HG03196 (cell line): ENCODE results near the gene TESMIN.

ENCODE experiments used
- ATAC-seq: cut with Tn5 transposase; IDR thresholded peaks from one replicate; pipeline ENCODE4 v1.9.1; 2021; ENCODE audit not compliant: unreplicated experiment

TESMIN gene

DNA sequence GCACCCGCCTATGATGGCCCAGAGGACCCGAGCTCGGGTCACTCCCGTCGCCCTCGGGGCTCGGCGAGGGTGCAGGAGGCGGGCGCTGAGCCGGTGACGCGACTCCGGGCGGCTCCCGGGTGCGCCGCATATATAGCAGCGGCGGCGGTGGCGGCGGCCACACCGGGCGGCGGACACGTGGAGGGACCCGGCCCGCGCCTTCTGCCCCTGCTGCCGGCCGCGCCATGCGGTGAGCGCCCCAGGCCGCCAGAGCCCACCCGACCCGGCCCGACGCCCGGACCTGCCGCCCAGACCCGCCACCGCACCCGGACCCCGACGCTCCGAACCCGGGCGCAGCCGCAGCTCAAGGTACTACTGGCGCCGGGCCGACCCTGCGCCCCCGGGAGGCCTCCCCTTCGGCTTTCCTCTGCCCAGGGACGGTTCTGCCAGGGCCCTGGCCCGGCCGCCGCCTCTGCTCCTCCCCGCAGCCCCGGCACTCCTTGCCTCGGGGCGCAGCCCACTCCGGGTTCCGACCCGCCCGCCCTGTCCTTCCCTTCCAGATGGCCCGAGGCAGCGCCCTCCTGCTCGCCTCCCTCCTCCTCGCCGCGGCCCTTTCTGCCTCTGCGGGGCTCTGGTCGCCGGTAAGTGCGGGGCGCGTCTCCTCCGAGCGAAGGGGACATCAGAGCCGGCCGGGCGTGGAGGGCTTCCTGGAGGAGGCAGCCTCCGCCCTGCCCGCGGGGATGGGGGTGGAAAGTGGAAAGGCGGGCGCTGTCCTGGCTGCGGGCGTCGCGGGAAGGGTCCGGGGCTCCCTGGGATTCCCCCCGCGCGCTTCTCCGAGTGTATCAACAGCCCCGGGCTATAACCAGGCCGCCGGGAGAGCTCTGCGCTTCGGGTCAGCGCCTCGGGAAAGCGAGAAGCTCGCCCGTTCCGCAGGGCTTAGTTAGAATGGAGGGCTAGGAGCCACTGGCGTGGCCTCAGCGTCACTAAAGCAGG is 66.6 kb downstream of the TESMIN start, which contains the start of gene GAL:
TSS of gene GAL (plus strand) at position 160 of the 972 bp plus-strand sequence. CDS start at position 540, 380 bp downstream.
- ATAC-seq = no peak

DNA sequence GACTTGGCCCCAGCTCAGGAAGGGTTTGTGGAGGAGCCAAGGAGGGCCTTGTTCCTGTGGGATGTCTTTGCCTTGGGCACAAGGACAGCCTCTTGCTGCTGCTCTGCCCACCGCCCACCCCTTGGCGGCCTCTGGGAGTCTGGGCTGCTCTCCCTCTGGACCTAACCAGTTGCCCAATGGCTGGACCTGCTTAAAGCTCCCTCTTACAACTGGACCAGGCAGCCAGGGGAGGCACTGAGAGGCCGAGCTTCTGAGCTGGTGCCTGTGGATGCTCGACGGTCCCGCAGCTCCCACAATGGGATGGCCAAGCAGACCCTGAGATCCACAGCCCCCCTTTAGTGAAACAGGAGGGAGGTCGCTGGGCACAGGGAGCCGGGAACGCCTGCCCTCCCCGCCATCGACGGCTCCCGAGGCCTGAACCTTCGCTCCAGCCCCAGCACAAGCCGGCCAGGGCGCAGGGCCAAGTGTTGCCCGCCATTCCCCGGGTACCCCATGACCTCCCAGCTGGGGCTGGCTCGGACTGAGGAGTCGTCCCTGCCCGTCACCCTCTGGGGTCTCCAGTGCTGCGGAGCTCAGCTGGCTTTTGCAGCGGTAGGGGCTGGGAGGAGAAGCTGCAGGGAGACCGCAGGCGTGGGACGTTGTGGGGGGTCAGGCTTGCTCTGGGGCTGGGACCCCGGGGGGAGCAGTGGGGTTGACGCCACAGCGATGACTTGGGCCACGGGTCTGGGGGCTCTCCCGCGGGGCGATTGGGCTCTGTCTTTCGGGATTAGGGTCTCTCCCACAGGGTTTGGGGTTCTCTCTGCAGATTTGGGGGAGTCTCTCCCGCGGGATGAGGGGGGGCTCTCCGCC is 67.6 kb downstream of the TESMIN start:
- no peak for ATAC-seq

DNA sequence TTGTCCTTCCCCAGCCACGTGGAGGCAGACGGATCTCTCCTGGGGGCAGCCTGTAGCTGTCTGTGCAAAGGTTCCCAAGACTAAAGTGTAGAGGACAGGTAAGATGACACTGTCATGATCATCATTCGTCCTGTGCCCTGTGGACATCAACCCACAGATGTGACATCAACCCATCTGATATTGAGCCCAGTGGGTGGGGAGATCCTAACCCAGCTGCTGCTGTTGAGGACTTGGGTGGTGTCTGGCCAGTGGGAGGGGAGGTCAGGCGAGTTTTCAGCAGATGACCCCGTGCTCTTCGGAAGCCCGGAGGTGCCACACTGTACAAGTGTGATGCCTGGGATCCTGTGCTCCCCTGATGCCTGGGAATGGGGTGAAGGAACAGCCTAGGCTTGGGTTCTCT is 68.2 kb downstream of the TESMIN start:
- ATAC-seq = no peak

DNA sequence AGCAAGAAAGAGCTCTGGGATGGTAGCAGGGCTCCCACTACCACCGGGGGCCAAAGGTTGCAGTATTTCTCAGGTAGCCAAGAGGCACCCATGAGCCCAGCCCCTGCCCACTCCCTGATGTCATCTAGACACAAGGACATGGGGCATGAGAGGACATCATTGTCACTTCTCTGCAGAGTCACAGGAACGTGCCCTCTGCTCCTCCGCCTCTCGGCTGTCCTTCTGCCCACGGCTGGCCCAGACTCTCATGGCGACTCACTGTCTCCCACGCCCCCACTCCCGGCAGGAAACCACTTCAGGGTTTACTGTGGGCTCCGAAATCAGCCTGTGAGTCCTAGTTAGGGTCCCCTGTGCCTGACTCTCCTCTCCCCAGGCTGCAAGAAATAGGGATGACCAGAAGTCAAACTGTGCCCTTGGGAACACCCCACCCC is 68.8 kb downstream of the TESMIN start:
- ATAC-seq = no peak

DNA sequence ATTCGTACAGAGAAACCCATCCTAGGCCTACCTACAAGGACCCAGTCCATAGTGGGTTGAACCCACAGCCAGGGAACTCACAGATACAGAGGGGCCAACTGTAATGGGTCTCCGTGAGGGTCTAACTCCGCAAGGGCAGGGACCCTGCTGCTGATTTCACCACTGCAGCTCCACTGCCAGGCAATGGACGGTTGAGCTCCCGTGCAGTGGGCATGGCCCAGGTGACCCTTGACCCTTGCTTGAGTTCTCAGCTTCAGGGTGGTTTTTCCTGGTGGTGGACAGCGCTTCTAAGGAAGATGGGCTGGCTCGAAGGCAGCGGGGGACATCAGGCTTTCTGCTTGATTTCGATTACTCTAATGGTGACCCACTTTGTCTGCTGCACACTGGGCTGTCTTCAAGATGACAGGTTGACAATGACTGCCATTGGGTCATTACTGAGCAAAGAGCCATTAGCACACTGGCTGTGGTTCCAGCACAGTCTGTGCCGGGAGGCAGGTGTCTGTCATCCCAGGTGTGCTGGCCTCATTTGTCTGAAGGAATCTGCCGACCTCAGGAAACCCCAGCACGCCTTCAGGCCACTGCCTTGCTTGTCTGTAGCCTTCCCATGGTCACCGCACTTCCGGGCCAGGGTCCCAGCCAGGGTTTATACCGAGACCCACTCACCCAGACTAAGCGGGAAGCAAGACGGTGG is 70.6 kb downstream of the TESMIN start:
- ATAC-seq = no peak

DNA sequence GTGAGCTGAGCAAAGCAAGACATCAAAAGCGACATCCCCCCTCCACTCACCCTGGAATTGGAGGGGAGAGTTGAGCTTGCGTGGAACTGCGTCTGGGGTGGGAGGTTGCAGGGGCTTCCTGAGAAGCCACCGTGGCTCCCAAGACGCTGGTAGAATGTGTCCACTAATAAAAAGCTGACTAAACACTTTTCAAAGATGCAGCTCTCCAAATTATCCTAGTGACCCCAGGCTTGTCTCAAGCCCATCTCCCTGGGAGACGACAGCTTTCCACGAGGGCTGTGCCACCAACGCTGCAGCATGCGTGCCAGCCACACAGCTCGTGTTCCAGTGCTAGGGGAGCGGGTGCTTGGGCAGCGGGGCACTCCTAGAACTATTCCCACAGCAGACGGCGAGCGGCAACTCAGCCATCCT is 73.3 kb downstream of the TESMIN start:
- ATAC-seq = no peak

DNA sequence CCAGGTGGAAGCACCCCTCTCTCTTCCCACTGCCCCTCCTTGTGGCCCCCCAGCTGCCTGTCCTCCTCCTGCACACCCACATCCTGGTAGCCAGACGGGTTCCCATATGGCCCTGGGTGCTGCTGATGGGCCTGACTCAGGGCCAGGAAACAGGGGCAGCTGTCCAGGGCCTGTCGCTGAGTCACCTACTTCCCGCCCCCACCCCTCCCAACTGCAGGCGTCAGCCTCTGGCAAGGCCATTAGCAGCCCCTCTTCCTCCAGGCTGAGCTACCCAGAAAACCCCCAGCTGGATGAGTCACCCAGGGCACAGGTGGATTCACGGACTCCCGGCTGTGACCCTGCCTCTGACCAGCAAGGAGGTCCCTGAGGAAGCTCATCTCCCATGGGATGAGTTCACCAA is 73.9 kb downstream of the TESMIN start:
- no peak for ATAC-seq

DNA sequence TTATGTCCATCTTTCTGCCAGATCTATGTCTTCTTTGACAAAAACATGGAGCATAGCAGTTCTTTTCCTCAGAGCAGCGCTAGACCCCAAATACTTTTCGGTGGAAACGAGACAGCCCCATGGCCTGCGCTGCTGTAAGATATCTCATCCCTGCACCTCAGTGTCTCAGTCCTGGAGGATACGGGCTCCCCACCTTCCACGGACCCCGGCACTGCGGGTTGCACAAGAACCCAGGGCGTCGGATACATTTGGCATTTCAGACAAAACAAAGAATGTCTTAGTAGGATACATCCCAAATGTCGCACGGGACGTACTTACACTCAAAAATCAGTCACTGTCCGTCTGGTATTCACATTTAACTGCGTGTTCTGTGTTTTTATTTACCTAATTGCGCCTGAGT is 76.9 kb downstream of the TESMIN start:
- ATAC-seq = no peak

DNA sequence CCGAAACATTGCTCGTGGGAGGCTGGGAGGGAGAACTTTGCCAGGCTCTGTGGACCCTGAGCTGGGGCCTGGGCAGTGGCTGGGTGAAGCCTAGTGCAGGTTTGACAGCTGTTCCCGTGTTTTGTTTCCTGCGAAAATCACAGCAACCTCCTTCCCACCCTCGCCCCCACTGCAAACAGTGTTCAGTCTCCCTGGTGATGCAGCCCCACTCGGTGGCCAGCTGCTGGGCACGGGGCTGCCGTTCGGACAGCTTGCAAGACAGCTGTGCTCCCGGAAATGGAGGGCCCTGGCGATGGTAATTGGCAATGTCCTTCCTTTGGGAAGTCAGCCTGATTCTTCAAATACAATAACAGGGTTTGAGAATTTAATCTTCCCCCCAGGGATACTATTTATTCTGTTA is 77.3 kb downstream of the TESMIN start:
- no peak for ATAC-seq

DNA sequence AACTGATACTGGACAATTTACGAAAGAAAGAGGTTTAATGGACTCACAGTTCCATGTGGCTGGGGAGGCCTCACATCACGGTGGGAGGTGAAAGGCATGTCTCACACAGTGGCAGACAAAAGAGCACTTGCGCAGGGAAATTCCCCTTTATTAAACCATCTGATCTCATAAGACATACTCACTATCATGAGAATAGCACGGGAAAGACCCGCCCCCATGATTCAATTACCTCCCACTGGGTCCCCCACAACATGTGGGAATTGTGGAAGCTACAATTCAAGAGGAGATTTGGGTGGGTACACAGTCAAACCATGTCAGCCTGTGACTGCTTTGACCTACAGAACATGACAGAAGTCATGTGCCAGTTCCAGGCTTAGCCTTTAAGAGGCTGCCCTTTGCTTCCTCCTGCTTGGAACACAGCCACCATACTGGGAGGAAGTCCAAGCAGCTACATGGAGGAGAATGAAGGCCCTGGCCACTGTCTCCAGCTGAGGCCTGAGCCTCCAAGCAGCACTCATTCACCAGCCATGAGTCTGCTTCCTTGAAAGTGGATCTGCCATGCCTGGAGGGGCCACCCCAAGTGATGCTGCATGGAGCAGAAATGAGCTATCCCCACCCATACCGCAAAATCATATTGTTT is 77.9 kb downstream of the TESMIN start:
- no peak for ATAC-seq

DNA sequence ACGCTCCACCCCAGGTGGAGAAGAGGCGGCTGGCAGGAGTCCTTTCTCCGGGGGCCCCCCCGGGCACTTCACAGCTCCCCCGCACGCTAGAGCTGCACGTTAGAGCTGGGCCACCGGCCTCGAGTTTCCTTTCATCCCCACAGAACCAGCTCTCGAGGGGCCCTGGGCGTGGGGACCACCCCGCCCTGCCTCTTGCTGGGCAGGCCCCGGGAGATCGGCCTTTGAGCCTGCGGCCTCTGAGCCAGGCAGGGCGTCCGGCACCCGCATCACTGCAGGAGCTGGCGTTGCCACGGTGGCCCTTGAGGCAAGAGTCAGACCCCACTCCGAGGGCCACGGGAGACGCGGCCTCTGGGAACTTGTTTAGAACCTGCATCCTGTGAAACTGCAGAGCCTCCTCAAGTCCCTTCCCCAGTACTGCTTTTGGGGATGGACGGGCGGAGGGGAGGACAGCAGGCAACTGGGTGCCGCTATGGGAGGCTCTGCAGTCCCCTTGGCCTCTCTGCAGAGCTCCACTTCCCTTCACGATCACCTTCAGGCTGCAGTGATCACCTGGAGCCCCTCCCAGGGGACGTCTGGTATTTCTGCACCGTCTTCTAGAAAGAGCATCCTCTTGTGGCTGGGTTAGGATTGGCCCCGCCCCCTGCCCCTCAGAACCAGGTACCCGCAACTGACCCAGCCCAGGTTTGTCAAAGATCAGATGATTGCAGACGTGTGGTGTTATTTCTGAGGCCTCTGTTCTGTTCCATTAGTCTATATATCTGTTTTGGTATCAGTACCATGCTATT is 80.9 kb downstream of the TESMIN start:
- no peak for ATAC-seq

DNA sequence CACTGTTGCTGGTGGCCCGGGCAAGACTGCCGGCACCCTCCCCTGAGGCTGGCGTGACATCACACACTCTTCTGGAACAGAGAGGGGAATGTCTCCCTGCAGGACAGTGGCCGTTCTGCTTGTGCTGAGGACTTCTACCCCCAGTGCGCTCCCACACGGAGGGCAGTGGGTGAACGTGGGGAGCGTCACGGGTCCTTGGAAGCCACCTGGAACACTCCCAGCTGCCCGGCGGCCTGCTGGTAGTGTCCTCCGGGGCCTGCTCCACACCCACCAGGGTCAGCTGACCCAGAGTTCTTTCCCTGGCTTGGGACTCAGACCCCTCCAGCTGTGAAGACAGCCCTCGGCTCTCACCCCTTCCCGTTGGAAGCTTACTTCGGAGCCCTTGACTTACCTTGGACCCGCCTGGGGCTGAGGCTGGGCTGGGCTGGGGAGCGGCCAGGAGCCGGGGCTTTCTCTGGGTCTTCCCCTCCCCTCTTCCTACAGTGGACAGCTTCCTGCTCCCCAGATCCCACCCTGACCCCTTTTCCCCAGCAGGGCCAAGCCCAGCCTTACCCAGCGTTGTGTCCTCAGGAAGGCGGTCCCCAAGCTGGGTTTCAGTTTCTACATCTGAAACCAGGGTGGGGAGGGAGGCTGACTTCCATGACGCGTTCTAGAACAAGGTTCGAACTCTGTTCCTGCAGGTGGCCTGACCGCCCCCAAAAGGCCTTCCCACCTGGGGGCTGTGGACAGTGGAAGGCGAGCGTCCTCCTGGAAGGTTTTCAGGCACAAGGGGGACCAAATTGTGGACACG is 81.8 kb downstream of the TESMIN start:
- no peak for ATAC-seq

DNA sequence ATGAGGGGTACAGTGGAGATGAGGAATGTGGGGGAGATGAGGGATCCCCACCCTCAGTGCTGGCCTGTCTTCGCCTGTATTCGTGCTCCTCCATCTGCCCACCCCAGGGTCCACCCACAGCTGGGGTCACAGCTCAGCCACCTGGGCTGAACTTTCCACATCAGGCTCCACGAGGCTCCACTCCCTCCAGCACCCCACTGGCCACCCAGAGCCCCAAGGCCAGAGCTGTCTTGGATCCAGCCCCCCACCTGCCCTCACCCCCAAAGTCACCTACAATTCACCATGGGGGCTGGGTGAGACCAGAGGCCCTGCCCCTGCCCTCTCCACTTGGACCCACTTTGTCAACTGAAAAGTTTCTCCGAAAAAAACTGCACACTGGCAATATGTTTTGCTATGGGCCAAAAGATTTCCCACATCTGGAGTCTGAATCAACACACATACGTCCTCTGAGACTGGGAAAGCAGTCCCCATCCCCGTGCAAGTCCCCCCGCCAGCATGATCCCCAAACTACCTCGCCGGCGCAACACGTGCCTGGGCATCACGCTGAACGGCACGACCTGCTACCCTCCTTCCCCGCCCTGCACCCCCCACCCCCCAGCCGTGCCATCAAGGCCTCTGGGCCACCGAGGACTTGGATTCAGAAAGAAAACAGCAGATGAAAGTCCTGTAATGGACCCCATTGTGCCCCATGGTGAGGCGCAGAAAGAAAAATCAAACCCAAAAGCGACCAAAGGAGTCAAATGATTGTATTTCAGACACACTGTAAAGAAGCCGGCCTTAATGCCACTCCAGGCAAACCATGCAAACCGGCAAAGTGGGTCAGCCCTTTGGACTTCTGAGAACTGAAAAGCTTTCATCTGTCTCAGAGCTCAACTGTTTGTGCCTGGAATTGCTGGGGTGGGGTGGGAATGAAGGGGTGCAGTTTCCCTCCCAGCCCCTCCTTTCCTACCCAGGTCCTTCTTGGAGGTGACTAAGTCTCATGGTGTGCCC is 83.5 kb downstream of the TESMIN start:
- ATAC-seq = no peak

DNA sequence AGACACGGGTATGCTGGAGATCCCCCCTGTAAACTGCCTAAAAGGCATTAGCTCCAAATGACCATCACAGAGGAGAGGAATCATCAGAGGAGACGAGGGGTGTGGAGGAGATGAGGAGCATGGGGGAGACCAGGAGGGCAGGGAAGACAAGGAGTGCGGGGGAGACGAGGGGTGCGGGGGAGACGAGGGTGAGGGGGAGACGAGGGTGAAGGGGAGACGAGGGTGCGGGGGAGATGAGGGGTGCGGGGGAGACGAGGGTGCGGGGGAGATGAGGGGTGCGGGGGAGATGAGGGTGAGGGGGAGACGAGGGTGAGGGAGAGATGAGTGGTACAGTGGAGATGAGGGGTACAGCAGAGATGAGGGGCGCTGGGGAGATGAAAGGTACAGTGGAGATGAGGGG is 84.5 kb downstream of the TESMIN start:
- ATAC-seq = no peak

DNA sequence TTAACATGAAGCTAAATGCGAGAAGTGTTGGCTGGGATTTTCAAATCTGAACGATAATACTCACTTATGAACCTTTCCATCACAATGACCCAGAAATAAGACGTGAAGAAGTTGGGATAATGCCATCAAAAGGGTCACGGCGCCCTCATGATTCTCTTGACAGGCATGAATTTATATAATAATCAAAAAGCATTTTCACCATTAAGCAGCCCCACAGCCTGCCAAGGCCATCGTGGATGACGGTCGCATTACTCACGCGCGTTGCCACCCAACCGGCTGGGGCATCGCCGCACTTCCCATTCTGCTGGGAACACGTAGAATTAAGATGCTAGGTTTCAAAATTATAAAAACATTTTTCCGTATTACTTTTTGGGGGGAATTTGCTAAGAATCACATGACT is 85.9 kb downstream of the TESMIN start:
- ATAC-seq = no peak

DNA sequence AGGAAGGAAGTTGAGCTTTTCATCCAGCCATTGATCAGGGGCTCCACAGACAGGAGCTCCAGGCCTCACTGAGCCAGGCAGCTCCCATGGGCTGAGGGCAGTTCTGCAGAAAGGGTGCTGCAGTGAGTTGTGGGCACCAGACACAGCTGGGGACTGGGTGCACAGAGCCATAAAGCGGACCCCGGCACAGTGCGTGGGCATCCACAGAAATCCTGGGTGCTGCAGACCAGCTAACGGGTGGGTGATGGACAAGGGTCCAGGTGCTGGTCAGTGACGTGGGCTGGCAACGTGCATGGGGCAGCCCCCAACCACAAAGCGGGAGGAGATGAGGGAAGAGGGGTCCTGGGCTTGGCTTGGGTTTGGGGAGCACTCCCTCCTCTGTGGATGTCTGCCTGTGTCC is 86.4 kb downstream of the TESMIN start:
- ATAC-seq = no peak

DNA sequence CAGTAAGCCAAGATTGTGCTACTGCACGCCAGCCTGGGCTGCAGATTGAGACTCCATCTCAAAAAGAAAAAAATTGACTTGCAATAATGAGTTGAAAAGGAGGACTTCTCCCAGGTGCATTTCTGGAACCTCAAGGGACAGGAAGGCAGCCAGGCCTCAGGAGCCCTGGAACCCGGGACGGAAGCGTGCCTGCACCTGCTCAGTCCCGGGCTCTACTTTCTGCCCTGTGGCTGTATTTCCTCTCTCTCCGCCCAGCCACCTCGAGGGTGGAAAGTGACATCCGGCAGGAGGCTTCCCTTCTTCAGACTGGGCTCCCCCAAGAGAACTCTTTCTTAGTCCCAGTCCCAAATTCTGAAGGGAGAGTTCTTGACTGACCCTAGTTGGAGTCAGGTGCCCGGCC is 87.2 kb downstream of the TESMIN start:
- no peak for ATAC-seq

DNA sequence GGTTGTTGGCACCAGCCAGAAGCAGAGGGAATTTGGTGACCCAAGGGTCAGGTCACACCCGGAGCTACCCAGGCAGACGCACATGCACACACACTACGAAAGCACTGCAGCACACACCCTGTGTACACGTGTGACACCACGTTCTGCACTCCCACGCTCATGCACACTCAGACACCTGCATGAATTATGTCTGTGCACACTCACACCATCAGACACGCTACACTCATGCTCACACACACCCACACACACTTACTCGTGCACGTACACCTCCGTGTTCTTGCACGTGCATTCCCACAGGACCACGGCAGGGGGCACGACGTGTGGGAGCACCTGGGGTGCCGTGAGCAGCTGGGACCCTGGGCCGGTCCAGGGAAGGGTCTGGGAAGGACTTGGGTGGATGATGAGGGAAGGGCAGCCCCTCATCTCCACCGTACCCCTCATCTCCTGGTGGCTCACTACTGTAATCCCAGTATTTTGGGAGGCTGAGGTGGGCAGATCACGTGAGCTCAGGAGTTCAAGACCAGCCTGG is 87.8 kb downstream of the TESMIN start:
- ATAC-seq = no peak
